ENCODE data around the gene POLRMT.
A peak's percentile ranks its signal among the peaks of the same experiment; 100 is the strongest.
"Not testable (repeated sequence)": the region's sequence is repeated elsewhere in the genome, so short reads cannot be mapped to it uniquely, and the experiment has no call there.

Gene POLRMT

DNA sequence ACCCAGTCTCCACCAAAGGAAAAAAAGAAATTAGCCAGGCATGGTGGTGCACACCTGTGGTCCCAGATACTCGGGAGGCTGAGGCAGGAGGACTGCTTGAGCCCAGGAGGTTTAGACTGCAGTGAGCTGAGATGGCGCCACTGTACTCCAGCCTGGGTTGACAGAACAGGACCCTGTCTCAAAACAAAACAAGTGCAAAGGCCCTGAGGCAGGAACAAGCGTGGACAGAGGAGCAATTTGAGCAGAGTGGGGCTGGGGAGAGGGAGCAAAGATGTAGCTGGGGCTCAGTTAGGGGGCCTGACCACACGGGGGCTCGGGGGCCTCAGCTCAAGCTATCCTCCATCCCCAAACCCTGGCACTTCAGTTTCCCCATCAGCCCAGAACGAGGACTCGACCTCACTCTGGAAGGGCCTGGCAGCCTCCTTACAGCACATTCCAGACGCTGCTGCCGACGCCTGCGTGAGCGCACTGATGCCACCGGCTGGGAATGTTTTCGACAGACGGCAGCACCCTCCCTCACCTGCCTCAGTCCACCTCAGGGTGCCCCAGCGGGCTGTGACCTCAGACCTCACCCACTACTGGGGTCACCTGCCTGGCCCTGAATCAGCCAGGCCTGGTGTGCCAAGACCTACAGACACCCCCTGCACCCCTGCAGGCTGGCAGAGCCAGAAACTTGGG is 1.8 kb upstream of the POLRMT start:
- no peak overlapping the region for H3K27ac ChIP-seq
- TF ChIP-seq, protein P1, sequence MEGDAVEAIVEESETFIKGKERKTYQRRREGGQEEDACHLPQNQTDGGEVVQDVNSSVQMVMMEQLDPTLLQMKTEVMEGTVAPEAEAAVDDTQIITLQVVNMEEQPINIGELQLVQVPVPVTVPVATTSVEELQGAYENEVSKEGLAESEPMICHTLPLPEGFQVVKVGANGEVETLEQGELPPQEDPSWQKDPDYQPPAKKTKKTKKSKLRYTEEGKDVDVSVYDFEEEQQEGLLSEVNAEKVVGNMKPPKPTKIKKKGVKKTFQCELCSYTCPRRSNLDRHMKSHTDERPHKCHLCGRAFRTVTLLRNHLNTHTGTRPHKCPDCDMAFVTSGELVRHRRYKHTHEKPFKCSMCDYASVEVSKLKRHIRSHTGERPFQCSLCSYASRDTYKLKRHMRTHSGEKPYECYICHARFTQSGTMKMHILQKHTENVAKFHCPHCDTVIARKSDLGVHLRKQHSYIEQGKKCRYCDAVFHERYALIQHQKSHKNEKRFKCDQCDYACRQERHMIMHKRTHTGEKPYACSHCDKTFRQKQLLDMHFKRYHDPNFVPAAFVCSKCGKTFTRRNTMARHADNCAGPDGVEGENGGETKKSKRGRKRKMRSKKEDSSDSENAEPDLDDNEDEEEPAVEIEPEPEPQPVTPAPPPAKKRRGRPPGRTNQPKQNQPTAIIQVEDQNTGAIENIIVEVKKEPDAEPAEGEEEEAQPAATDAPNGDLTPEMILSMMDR (conservative IDR thresholded peaks at IDR 0.05) = no peak
- no peak for TF ChIP-seq ZFX (IDR thresholded peaks at IDR 0.05)

DNA sequence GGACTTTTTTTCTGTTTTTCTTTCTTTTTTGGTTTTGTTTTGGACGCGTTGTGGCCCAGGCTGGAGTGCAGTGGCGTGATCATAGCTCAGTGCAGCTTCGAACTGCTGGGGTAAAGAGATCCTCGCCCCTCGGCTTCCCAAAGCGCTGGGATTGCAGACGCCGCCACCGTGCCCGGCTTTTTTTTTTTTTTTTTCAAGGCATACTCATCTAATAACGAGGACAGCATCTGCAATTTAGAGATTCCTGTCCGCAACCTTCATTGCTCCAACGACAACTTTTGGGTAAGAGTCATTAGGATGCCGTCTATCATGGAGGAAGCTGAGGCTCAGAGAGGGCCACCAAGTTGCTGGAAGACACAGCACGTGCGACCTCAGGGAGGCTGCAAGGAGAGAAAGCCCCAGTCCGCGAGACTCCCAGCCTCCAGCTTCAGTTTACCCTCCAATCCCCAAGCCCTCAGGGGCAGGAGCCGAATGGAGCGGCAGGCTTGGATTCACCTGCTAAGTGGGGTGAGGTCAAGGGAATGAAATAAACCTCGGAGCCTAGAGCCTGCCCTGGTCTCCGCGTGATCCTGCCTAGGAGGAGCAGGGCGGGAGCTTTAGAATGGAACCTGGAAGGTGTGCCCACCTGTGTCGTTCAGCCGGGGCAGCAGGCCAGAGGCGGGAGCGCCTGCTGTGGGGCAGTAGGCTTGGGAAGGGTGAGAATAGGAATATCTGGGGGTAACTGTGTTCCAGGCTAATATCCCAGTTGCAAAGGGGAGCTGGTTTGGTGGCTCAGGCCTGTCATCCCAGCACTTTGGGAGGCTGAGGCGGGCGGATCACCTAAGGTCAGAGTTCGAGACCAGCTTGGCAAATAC is 676 bp upstream of the POLRMT start:
- TF ChIP-seq ZFX (IDR thresholded peaks at IDR 0.05) = no peak
- TF ChIP-seq, protein P1 (conservative IDR thresholded peaks at IDR 0.05) = no peak
- H3K27ac ChIP-seq = peak overlapping the region; percentile 84

- TF ChIP-seq, protein P1 (conservative IDR thresholded peaks at IDR 0.05) = no peak
- TF ChIP-seq ZFX (IDR thresholded peaks at IDR 0.05) = no peak
- peak overlapping the region; percentile 84 for H3K27ac ChIP-seq
Observed at GRCh38 chr19:632579-633067, 714 bp downstream of the POLRMT start.

DNA sequence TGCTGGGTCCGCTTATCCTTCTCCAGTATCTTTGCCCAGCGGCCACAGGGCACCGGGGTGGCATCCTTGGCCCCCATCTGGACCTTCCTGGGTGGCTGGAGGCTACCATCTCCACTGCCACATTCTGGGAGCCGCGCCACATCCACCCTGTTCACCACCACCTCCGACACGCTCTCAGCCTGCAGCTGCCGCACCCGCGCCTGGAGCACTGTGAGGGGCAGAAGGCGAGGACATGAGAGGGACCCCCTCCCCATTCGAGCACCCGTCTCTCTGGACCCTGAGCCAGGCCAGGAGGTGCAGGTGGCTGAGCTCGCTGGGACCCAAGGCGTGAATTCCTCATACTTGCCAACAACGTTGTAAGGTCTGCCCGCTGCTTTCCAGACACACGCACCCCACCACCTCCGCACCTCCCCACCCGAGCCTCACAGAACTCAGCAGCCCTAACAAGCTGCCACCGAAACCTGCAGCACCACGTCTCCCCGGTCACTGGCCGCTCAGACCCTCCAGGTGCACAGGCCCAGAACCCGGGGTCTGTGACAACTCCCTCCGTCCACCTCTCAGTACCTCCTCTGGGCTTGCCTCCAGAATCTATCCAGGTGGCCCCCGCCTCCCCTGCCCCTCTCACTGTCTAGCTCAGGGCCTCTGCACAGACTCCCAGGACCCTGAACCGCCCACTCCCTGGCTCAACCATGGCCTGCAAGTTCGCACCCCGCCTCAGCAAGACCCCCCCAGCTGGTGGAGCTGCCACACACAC is 3.2 kb downstream of the POLRMT start:
- TF ChIP-seq, protein P1 (conservative IDR thresholded peaks at IDR 0.05) = no peak
- no peak for TF ChIP-seq ZFX (IDR thresholded peaks at IDR 0.05)
- no peak overlapping the region for H3K27ac ChIP-seq

GRCh38 chr19:629515-629914 is 3.8 kb downstream of the POLRMT start:
- not testable (repeated sequence) for H3K27ac ChIP-seq

GRCh38 chr19:628168-628567 is 5.2 kb downstream of the POLRMT start:
- no peak overlapping the region for H3K27ac ChIP-seq
- TF ChIP-seq, protein P1 (conservative IDR thresholded peaks at IDR 0.05) = no peak; the same call in 1 of the 2 replicates
- no peak for TF ChIP-seq ZFX (IDR thresholded peaks at IDR 0.05)

DNA sequence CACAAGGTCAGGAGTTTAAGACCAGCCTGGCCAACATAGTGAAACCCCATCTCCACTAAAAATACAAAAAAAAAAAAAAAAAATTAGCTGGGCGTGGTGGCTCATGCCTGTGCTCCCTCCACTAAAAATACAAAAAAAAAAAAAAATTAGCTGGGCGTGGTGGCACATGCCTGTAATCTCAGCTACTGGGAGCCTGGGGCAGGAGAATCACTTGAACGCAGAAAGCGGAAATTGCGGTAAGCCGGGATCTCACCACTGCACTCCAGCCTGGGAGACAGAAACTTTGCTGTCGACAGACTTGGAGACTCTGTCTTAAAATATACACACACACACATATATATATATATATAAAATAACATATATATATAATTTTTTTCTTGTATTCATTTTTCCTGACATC is 6.8 kb downstream of the POLRMT start:
- H3K27ac ChIP-seq = not testable (repeated sequence)

GRCh38 chr19:625257-625656 is 8.1 kb downstream of the POLRMT start:
- TF ChIP-seq ZFX (IDR thresholded peaks at IDR 0.05) = no peak
- TF ChIP-seq, protein P1 (conservative IDR thresholded peaks at IDR 0.05) = no peak
- no peak overlapping the region for H3K27ac ChIP-seq

Measured in C4-2B (cell line).